Right lobe of liver (tissue), 4 donors: ENCODE data around the gene ANTXR1.

ENCODE experiments used
- CTCF ChIP-seq, 4 donors: fragments of 200-600 bp in 3 of 4; fragments of 450-650 bp in 1 of 4; IDR thresholded peaks; one replicate each; pipeline versions ENCODE4 v1.5.1 to v1.8.0; 2016 to 2022; ENCODE audit warnings: antibody characterized with exemption in 4 of 4, mild to moderate bottlenecking in 2 of 4
- POLR2A ChIP-seq: fragments of 450-650 bp; IDR thresholded peaks from one replicate; pipeline ENCODE4 v1.6.1; 2017; ENCODE audit warnings: antibody characterized with exemption, mild to moderate bottlenecking
- donor health status: DM: no; HTN: no; CAD: no.
- donor health status: DM: no; HTN: no; CAD: no.
- donor health status: DM: no; HTN: yes; CAD: no.

- TF ChIP-seq CTCF (IDR thresholded peaks at IDR 0.05) (no peak), POLR2A (no peak)
Observed at GRCh38 chr2:69183659-69184058, 170.7 kb downstream of the ANTXR1 start.
